NB4 (cell line): Measurements from ENCODE around the gene NFATC1.

ENCODE experiments used
- MYC ChIP-seq: IDR thresholded peaks from 2 replicates; pipeline ENCODE4 v1.6.1; 2011; ENCODE audit warnings: low read depth, low read length
- POLR2A ChIP-seq: IDR thresholded peaks from 2 replicates; pipeline ENCODE4 v1.6.1; 2011; ENCODE audit warnings: mild to moderate bottlenecking; ENCODE audit not compliant: insufficient read length; ENCODE audit errors: extremely low read depth
- TF ChIP-seq, protein P1 (sequence below): IDR thresholded peaks from one replicate; pipeline ENCODE4 v1.5.1; 2012; ENCODE audit warnings: low read depth, low read length

GRCh38 chr18:79434607-79435401, 39.1 kb downstream of the NFATC1 start:
- TF ChIP-seq, protein P1, sequence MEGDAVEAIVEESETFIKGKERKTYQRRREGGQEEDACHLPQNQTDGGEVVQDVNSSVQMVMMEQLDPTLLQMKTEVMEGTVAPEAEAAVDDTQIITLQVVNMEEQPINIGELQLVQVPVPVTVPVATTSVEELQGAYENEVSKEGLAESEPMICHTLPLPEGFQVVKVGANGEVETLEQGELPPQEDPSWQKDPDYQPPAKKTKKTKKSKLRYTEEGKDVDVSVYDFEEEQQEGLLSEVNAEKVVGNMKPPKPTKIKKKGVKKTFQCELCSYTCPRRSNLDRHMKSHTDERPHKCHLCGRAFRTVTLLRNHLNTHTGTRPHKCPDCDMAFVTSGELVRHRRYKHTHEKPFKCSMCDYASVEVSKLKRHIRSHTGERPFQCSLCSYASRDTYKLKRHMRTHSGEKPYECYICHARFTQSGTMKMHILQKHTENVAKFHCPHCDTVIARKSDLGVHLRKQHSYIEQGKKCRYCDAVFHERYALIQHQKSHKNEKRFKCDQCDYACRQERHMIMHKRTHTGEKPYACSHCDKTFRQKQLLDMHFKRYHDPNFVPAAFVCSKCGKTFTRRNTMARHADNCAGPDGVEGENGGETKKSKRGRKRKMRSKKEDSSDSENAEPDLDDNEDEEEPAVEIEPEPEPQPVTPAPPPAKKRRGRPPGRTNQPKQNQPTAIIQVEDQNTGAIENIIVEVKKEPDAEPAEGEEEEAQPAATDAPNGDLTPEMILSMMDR: no peak
- TF ChIP-seq POLR2A: no peak
- TF ChIP-seq MYC: no peak
